HG03575 (cell line): ENCODE results near the gene MYO7A.

Experiments
- ATAC-seq: cut with Tn5 transposase; IDR thresholded peaks from one replicate; pipeline ENCODE4 v1.9.1; 2021; ENCODE audit not compliant: unreplicated experiment, insufficient number of reproducible peaks, low FRiP score; ENCODE audit errors: extremely low read depth

MYO7A gene

DNA sequence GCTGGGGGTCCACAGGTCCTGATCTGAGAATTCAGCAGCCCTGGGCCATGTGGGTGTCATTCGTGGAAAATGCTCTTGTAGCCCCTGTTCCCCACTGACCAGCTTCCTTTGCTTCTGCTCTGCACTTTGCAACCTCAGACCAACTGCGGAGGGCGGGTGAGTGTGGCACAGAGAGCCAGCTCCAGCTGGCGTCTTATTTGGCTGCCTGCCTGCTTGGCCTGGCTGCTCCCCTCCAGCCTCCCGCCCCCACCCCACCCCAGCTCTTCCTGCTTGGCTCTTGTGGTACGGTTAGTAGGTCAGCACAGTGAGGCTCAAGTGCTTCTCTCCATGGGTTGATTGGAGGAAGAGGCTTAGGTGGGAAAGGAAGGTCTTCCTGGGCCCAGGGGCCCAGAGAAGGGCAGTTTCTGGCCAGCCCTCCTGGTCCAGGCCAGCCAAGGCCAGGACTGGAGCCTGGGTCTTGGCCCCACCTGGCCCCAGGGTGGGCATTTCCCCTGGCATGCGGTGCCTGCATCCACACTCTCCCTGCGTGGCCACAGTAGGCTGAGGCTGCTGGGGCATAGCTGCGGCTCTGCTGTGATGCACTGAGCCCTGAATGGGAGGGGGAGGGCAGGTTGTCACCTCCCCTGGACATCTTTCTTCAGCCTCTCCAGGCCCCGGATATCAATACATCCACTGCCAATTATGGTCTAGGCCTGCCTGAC lies 26.5 kb downstream of the MYO7A start:
- ATAC-seq = no peak

DNA sequence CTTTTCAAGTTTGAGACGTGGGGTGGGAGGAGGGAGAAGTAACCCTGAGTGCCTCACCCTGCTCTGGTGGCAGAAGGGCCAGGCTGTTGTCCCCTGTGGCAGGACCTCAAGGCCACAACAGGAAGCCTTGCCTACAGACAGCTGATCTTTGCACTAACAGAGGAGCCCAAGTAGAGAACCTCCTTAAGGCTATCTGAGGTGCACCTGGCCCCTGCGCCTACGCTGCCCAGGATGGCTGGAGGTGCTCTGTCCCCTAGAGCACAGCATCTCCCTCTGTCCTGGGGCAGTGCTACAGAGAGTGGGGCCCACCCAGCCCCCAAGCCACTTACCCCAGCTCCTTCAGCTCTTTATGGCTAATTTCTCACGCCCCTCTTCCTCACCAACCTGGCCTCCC lies 27.0 kb downstream of the MYO7A start:
- no peak for ATAC-seq

DNA sequence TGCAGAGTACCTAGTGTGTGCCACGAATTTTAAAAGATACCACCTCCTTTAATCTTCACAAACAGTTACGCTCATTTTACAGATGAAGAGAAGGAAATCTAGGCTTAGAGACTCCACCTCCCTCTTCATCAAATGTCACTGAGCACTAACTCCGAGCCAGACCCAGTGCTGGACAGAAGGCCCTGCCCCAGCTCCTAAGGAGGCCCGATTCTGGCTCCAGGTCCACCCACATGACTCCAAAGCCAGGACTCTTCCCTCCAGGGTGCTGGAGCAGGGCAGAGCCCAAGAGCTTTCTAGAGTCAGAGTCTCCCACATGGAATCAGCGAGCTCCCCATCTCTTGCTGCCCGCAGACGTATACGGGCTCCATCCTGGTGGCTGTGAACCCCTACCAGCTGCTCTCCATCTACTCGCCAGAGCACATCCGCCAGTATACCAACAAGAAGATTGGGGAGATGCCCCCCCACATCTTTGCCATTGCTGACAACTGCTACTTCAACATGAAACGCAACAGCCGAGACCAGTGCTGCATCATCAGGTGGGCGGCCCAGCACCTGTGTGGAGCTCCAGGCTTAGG lies 27.6 kb downstream of the MYO7A start:
- no peak for ATAC-seq

DNA sequence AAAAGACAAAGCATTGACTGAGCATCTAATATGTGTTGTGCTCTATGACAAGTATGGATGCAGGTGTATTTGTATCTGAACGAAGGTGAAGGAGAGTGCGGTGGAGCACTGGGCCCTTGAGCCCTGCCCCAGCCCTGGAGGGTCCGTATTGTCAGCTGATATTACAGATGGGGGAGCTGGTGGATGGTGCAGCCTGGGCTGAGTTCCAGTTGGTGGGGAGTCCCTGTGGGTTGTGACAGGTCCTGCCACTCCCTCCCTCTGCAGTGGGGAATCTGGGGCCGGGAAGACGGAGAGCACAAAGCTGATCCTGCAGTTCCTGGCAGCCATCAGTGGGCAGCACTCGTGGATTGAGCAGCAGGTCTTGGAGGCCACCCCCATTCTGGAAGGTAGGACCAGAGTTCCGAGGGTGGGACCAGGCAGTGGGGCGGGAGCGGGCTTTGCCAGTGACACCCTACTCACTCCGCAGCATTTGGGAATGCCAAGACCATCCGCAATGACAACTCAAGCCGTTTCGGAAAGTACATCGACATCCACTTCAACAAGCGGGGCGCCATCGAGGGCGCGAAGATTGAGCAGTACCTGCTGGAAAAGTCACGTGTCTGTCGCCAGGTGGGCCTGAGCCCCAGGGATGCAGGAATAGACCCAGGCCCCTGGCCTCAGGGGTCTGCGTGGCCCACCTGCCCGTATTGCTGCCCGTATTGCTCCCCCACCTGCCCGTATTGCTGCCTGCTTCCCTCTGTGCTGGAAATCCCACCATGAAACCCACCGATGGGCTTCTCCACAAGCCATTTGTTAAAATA lies 28.6 kb downstream of the MYO7A start:
- no peak for ATAC-seq

DNA sequence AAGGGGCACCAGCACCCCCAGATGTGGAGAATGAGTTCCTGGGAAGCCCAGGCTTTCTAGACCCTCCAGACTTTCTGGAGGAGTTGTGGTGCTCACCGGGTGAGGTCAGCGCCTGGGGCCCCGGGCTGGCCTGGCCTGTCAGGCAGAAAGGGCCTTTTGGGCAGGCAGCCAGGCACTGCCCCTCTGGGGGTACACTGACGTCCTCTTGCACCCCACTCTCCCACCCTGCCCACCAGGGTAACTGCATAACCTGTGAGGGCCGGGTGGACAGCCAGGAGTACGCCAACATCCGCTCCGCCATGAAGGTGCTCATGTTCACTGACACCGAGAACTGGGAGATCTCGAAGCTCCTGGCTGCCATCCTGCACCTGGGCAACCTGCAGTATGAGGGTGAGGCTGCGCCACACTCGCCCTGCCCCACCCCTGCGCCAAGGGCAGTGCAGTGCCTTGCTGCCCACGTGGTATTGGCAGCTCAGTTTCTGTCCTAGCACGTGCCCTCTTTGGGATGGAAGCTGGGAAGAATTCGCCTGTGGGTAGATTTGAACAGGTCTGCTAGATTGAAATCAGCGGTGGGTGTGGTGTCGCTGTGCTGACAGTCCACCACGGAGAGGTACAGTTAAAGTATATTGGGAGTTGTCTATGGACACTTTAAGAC lies 30.1 kb downstream of the MYO7A start:
- no peak for ATAC-seq

DNA sequence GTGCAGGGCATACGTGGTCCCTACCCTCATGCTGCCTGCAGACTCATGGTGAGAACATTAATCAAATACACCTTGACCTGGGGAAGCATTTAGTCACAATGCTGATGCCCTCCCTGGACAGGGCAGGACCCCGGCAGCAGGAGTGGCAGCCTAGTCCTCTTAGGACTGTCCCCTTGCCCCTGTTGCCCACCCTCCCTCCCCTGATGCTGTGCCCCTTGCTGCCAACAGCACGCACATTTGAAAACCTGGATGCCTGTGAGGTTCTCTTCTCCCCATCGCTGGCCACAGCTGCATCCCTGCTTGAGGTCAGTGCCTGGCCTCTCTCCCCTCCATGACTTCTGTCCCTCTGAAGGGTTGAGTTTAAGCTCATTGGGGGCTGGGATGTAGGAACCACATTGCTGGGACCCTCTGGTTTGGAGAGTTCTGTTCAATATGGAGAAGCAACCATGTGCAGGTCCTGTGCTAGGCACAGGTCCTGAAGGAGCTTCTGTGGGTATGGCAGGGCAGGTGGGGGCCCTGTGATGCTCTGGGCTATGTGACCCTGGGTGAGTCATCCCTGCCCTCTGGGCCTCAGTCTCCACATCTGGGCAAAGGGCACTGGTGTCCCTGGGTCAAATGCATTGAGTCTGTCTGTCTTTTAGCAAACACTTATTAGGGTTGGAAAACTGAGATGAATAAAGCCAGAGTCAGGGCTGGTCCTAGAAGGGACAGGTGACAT lies 31.3 kb downstream of the MYO7A start:
- ATAC-seq = no peak

DNA sequence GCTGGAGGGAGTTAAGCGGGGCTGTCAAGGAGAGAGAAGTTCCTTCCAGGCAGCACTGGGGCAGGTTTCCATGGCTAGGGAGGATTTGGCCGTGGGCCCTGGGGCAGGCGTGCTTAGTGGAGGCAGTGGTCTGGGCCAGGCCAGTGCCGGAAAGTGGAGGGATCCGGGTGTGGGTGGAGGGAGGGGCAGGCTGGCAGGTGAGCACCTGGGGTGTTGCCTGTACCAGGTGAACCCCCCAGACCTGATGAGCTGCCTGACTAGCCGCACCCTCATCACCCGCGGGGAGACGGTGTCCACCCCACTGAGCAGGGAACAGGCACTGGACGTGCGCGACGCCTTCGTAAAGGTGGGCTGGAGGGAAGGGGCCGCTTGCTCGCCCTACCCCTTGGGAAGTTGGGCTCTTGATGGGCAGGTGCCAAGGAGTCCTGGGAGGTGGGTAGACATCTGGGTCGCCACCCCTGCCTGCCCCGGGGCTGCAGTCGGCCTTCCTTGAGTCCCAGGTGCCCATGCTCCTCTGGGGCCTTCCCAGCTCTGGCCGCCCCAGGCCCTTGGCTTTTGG lies 32.0 kb downstream of the MYO7A start:
- ATAC-seq = no peak

DNA sequence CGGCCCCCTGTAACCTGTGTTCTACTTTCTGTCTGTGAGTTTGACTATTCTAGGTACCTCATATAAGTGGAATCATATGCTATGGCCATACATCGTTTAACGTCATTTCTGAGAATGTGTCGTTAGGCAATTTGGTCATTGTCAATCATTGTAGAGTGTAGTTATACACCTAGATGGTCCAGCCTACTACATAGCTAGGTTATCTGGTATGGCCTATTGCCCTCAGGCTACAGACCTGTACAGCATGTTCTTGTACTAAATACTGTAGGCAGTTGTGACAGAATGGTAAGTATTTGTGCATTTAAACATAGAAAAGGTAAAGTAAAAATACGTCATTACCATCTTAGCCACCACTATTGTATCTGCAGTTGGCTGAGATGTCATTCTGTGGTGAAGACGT lies 35.2 kb downstream of the MYO7A start:
- ATAC-seq = no peak

DNA sequence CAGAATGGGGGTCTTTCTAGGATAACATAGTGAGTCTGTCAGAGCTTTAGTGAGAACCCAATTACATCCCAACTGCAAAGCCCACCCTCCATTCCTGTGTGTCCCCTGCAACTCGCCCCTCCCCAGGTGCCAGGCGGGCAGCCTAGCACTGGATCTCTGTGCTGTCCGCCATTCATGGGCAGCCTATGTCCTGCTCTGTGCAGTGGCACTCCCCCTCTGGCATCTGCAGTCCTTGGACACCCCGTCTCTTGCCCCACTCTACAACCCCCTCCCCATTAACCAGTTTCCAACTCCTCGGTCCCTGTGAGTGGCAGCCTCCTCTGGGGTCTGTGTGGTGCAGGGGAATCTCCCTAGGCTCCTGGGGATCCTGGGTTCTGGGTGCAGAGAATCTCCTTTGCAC lies 37.0 kb downstream of the MYO7A start:
- no peak for ATAC-seq

DNA sequence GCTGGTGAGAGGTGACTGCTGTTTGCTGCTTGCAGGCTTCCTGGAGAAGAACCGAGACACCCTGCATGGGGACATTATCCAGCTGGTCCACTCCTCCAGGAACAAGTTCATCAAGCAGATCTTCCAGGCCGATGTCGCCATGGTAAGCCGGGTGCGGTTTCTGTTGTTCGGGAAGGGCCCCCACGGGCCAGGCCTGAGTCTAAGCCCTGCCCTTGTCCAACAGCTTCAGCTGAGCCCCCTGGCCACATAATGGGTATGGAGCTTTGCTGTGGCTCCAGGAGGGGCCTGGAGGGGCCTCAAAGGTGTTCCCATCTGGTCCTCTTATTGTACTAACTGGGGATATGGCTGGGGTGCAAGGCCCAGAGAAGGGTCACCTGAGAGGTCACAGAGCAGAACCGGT lies 38.0 kb downstream of the MYO7A start:
- ATAC-seq = no peak

DNA sequence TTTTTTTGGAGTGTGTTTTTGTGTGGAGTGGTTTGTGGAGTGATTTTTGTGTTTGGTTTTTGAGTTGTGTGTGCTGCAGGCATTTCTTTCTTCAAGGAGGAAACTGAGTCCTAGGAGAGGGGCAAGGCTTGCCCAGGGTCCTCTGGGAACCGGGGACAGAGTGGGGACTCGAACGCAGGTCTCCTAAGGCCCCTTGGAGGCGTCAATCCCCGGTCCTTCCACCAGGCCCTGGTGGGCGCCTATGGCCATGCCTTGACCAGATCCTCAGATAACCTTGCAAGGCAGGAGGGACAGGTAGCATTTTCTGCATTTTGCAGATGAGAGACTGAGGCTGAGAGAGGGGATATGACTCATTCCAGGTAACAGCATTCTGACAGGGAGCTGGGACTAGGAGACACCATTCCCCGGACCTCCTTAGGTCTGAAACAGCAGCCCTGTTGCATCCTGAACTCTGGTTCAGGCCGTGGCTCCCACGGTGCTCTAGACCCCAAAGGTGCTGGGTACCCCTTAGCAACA lies 39.1 kb downstream of the MYO7A start:
- no peak for ATAC-seq

DNA sequence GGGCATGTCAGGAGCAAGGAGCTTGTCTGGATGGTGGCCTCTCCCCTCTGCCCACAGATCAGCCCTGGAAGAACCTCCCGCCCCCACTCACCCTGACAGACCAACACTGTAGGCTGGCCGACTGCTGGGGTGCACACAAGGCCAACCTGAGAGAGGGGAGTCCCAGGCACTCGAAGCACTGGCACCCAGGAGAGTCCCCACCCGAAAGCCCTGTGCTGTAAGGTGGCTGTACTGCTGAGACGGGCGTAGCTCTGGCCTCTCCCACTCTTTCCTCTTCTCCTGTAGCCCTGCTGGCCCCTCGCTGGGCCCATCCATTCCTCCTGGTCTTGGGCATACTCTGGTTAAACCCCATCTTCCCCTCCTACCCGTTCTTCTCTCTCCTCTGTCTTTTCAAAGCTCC lies 39.7 kb downstream of the MYO7A start:
- ATAC-seq = no peak

DNA sequence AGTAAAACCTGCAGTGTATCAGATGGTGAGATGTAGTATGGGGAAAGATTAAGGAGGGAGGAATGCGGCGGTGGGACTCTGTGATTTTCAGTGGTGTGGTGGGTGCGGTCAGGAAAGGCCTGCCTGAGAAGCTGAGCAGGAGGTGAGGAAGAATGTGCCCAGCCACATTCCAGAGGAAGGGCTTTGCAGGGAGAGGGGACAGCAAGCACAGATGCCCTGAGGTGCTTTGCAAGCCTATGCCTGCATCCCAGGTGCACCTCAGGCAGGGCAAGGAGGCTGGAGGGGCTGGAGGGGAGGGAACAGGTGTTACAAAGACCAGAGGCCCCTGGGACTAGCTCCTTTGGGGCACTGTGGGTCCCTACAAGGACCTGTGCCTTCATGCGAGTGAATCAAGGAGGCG lies 42.1 kb downstream of the MYO7A start:
- no peak for ATAC-seq

DNA sequence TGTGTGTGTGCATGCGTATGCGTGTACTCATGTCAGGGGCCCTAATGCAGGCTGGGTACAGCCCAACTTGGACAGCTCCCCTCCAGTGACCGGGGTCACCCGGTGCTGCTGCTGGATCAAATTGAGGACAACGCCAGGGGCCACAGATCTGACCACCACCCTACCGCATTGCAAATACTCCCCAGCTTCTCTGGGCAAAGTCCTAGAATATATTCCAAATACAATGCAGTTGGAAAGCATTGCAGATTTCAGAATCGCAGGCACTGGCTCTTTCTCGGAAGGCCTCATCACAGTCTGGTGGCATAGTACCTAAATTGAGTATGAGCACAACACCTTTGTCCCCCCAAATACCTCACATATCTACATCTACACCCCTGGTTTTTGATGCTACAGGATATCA lies 43.2 kb downstream of the MYO7A start:
- ATAC-seq = no peak

DNA sequence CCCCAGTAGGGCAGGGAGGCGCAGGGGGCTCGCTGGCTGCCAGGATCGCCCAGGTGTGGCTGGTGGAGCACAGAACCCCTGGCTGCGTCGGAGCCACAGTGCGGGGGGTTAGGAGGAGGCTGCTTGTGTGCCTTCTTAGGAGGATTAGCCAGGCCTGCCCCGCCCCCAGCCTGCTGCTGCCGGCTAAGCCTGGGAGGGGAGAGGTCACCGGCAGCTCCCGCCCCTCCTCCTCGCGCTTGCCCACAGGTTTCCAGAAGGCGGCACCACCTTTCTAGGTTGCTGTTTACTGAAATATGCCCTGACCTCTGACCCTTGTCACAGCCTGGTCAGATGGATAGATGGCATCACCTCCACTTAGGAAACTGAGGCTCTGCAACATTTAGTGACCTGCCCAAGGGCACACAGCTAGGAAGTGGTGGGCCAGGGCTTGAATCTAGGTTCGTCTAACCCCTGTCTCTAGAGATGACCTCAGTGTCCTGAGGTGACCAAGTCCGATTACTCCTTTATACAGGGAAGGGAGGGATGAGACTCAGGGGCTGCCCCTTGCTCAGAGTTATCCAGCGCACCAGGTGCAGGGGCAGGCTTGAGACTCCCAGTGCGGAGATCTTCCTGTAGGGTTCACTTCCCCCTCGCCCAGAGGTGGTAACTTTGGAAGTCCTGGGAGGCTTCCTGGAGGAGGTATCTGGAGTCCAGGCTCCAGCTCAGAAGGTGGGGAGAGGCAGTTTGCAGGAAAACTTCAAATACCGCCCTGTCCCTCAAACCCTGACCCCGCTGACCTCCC lies 44.0 kb downstream of the MYO7A start:
- no peak for ATAC-seq

DNA sequence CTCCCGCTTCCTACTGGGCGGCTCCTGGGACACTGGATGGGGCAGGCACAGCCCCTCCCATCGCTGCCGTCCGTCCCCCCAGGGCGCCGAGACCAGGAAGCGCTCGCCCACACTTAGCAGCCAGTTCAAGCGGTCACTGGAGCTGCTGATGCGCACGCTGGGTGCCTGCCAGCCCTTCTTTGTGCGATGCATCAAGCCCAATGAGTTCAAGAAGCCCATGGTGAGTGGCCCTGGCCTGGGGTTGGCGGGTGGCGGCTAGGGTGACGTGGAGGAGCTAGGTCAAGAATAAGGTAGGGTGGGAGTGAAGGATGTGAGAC lies 44.6 kb downstream of the MYO7A start:
- ATAC-seq = no peak

DNA sequence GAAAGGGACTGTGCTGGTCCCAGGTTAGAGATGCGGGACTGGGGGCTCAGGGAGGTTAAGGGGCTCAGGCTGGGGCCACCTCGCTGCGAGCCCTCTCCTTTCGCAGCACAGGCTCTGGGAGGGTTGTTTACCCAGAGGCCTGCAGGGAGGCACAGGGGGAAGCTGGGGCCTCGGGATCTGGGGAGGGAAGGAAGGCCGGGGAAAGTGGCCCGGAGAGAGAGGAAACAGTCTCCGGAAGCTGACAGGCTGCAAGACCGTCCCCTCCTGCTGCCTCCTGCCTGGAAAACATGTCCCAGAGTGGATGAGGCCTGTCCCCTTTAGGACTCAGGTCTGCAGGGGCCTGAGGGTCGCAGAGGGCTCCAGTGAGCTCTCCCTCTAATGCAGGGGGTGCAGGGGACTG lies 45.4 kb downstream of the MYO7A start:
- no peak for ATAC-seq

DNA sequence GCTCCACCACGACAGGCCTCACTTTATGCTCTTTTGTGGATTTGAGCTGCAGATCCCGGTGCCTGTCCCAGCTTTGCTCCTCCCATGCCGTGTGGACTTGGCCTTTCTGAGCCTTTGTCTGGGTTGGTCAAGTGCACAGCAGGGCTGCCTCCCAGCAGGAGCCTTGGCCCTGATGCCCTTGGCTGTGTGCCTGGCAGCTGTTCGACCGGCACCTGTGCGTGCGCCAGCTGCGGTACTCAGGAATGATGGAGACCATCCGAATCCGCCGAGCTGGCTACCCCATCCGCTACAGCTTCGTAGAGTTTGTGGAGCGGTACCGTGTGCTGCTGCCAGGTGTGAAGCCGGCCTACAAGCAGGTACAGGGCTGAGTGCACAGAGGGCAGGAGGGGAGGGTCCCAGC lies 46.5 kb downstream of the MYO7A start:
- ATAC-seq = no peak
